ENCODE measurements around the gene SYTL2.

DNA sequence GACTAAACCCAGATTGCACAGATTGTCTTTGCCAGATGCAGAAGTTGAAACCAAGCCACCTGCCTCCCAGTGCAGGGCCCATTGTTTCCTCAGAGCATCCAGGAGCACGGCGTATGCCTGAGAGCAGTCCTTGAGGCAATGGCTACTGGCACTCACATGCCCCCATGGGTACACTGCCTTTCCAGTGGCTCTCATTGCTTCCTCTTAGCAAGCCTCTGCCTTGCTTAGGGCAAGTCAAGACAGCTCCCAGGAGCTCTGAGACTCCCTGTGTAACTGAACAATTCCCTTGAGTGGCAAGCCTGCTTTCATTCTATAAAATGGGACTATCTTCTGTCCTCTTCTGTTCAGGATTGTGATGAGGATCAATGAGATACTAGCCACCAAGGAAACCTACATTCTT, 4.1 kb downstream of the SYTL2 start:
- TF ChIP-seq EZH2 (IDR thresholded peaks at IDR 0.05) (no peak), POLR2AphosphoS5 (IDR thresholded peaks at IDR 0.05; ENCODE audit: borderline replicate concordance, low read depth, low read length) (no peak), FOXP2 (optimal IDR thresholded peaks at IDR 0.05; ENCODE audit: control extremely low read depth, extremely low read length, insufficient read depth) (no peak)
